IMR-90 (cell line): Measurements from ENCODE around the gene EPS15. TPM values are rescaled to one million over a fixed set of nuclear protein-coding genes. Genes with fewer than 3 reads are reported as not detected.

Source experiments
- ATAC-seq: fragments of 200-7000 bp; cut with Tn5 transposase; 2 replicates; pipeline ENCODE4 v1.9.1; 2020; ENCODE audit warnings: low read depth, mild to moderate bottlenecking, moderate library complexity
- BruUV-seq: library from RNA; stranded (reverse); fragments of 400-500 nt; replicated peaks from 2 replicates; lab custom pipeline; 2021; lab: Mats Ljungman, UMichigan
- CTCF ChIA-PET: fragments of 300-600 bp; formaldehyde crosslinking; extraction: SDS; loops from one replicate; lab custom pipeline; 2021; ENCODE audit warnings: antibody characterized with exemption; lab: Yijun Ruan, JAX
- POLR2A ChIA-PET: fragments of 300-600 bp; sonication (Branson Sonifier 250); formaldehyde crosslinking; loops from one replicate; lab custom pipeline; 2022; ENCODE audit warnings: antibody characterized with exemption; ENCODE audit not compliant: unreplicated experiment; lab: Charles Lee
- DNase-seq: peaks from one replicate; pipeline ENCODE4 v3.0.0; 2013
- H2AFZ ChIP-seq: replicated peaks from 2 replicates; pipeline ENCODE3; 2013; ENCODE audit warnings: low read length, mild to moderate bottlenecking; ENCODE audit not compliant: poor library complexity
- H2AK5ac ChIP-seq: 2 replicates; pipeline ENCODE4 v1.6.1; 2013; ENCODE audit warnings: low read depth, low read length, inconsistent platforms
- H2AK9ac ChIP-seq: replicated peaks from 2 replicates; pipeline ENCODE3; 2013; ENCODE audit warnings: mild to moderate bottlenecking, low read depth, low read length, moderate library complexity; ENCODE audit not compliant: poor library complexity
- H2BK120ac ChIP-seq: 2 replicates; pipeline ENCODE4 v1.6.1; 2013; ENCODE audit warnings: low read depth, low read length, inconsistent platforms
- H2BK15ac ChIP-seq: 3 replicates; pipeline ENCODE4 v1.6.1; 2013; ENCODE audit warnings: low read depth, low read length, inconsistent platforms
- H2BK20ac ChIP-seq: 2 replicates; pipeline ENCODE4 v1.6.1; 2013; ENCODE audit warnings: low read depth, mild to moderate bottlenecking, inconsistent platforms, low read length, moderate library complexity
- H2BK5ac ChIP-seq: 2 replicates; pipeline ENCODE4 v1.6.1; 2013; ENCODE audit warnings: mild to moderate bottlenecking, low read depth, low read length, inconsistent platforms; ENCODE audit not compliant: poor library complexity, severe bottlenecking
- H3K14ac ChIP-seq: replicated peaks from 2 replicates; pipeline ENCODE4 v1.6.1; 2013; ENCODE audit warnings: low read depth, low read length, inconsistent platforms
- H3K18ac ChIP-seq: 2 replicates; pipeline ENCODE4 v1.6.1; 2013; ENCODE audit warnings: low read depth, low read length, control low read depth
- H3K23ac ChIP-seq: 2 replicates; pipeline ENCODE4 v1.6.1; 2013; ENCODE audit warnings: low read depth, low read length, inconsistent platforms
- H3K27ac ChIP-seq: 2 replicates; pipeline ENCODE4 v1.5.1; 2013; ENCODE audit warnings: mild to moderate bottlenecking, control low read depth, low read length; ENCODE audit not compliant: insufficient read depth
- H3K27me3 ChIP-seq: 2 replicates; pipeline ENCODE4 v1.6.1; 2013; ENCODE audit warnings: low read length; ENCODE audit not compliant: control insufficient read depth, insufficient read depth
- H3K36me3 ChIP-seq: 2 replicates; pipeline ENCODE4 v1.6.1; 2013; ENCODE audit warnings: low read length, mixed read lengths; ENCODE audit not compliant: control insufficient read depth, insufficient read depth
- H3K4ac ChIP-seq: 2 replicates; pipeline ENCODE4 v1.6.1; 2013; ENCODE audit warnings: low read depth, low read length, inconsistent platforms
- H3K4me1 ChIP-seq: 2 replicates; pipeline ENCODE4 v1.6.1; 2013; ENCODE audit warnings: low read length, mixed read lengths; ENCODE audit not compliant: control insufficient read depth, insufficient read depth
- H3K4me2 ChIP-seq: 2 replicates; pipeline ENCODE4 v1.6.1; 2013; ENCODE audit warnings: low read depth, mild to moderate bottlenecking, control low read depth, low read length, moderate library complexity
- H3K4me3 ChIP-seq: 2 replicates; pipeline ENCODE4 v1.5.1; 2013; ENCODE audit warnings: low read depth, mild to moderate bottlenecking, control low read depth, low read length, moderate library complexity; ENCODE audit not compliant: insufficient read depth
- H3K56ac ChIP-seq: 2 replicates; pipeline ENCODE4 v1.6.1; 2013; ENCODE audit warnings: low read length, inconsistent platforms; ENCODE audit not compliant: insufficient read depth; ENCODE audit errors: extremely low read depth
- H3K79me1 ChIP-seq, 2 experiments: 2 replicates each; pipeline ENCODE4 v1.6.1; 2013; ENCODE audit warnings: low read length in 2 of 2, inconsistent platforms in 1 of 2, low read depth in 1 of 2
- H3K9ac ChIP-seq: 2 replicates; pipeline ENCODE4 v1.6.1; 2013; ENCODE audit warnings: low read depth, low read length, control low read depth
- H3K9me1 ChIP-seq: 2 replicates; pipeline ENCODE4 v1.6.1; 2013; ENCODE audit warnings: low read length, inconsistent platforms; ENCODE audit not compliant: insufficient read depth
- H3K9me3 ChIP-seq: 2 replicates; pipeline ENCODE4 v1.6.1; 2013; ENCODE audit warnings: low read length; ENCODE audit not compliant: control insufficient read depth, insufficient read depth
- H4K20me1 ChIP-seq: 2 replicates; pipeline ENCODE4 v1.6.1; 2013; ENCODE audit warnings: low read length, inconsistent platforms; ENCODE audit not compliant: insufficient read depth
- H4K5ac ChIP-seq: 2 replicates; pipeline ENCODE4 v1.6.1; 2013; ENCODE audit warnings: mild to moderate bottlenecking, low read depth, low read length, control low read depth
- H4K8ac ChIP-seq, 2 experiments: 2 replicates each; pipeline ENCODE4 v1.6.1; 2013; ENCODE audit warnings: low read depth in 2 of 2, low read length in 2 of 2, control low read depth in 1 of 2, inconsistent platforms in 1 of 2
- H4K91ac ChIP-seq: 2 replicates; pipeline ENCODE4 v1.6.1; 2013; ENCODE audit warnings: low read depth, low read length, inconsistent platforms; ENCODE audit not compliant: insufficient read depth
- CEBPB ChIP-seq: IDR thresholded peaks from 2 replicates; pipeline ENCODE4 v1.6.1; 2012; ENCODE audit warnings: low read depth, low read length, improper control_type of control experiment
- MAFK ChIP-seq: IDR thresholded peaks from 2 replicates; pipeline ENCODE4 v1.6.1; 2012; ENCODE audit warnings: low read depth, low read length, improper control_type of control experiment
- MAZ ChIP-seq: IDR thresholded peaks from 2 replicates; pipeline ENCODE4 v1.6.1; 2012; ENCODE audit warnings: low read depth, mild to moderate bottlenecking, low read length, improper control_type of control experiment, moderate library complexity, borderline replicate concordance
- RAD21 ChIP-seq: IDR thresholded peaks from 2 replicates; pipeline ENCODE4 v1.6.1; 2012; ENCODE audit warnings: low read length, improper control_type of control experiment
- RCOR1 ChIP-seq: IDR thresholded peaks from 2 replicates; pipeline ENCODE4 v1.6.1; 2012; ENCODE audit warnings: mild to moderate bottlenecking, low read length, improper control_type of control experiment; ENCODE audit not compliant: insufficient replicate concordance
- WGBS, 2 experiments: methylation state at CpG; one replicate each; pipeline versions ENCODE4 v1.1.5 to v1.1.7; 2013; ENCODE audit warnings: missing lambda C conversion rate in 2 of 2; ENCODE audit not compliant: insufficient read length in 1 of 2; ENCODE audit errors: extremely low coverage in 2 of 2; 5-methylcytosine and 5-hydroxymethylcytosine counted together
- dilution Hi-C: fragments of 300-500 bp; cut with HindIII; formaldehyde crosslinking; loops from one replicate; pipeline ENCODE4 v1.14.3; 2018; ENCODE audit warnings: low sequenced_read_pairs; ENCODE audit not compliant: unreplicated experiment
- in situ Hi-C: fragments of 300-500 bp; cut with MboI; formaldehyde crosslinking; loops from 3 replicates; pipeline ENCODE4 v1.14.3; 2019; ENCODE audit warnings: low sequenced_read_pairs, inconsistent platforms, mixed read lengths
- intact Hi-C: fragments of 100-400 bp; cut with micrococcal nuclease; formaldehyde crosslinking; loops from 2 replicates; pipeline ENCODE4 v1.10.0; 2022
- polyA plus RNA-seq, 3 experiments: library from polyadenylated mRNA; depleted of rRNA; stranded (reverse); fragments of >200 nt; gene quantifications; 2 replicates each; pipeline ENCODE4 v1.2.3, GENCODE V29; 2012; ENCODE audit warnings: low replicate concordance in 1 of 3
- total RNA-seq: library from RNA; depleted of rRNA; stranded (reverse); fragments of >200 nt; gene quantifications from 2 replicates; pipeline ENCODE4 v1.2.3, GENCODE V29; 2012
- TF ChIP-seq, protein P1 (sequence below): fragments of 150-350 bp; IDR thresholded peaks from 2 replicates; pipeline ENCODE4 v1.6.1; 2016; ENCODE audit warnings: low read depth, mild to moderate bottlenecking, low read length, moderate library complexity, borderline replicate concordance

The EPS15 gene
- total and polyA plus RNA-seq, 2 of the 4 experiments (the other 2 are of a cell fraction), result 17.6 to 38.0 TPM

DNA sequence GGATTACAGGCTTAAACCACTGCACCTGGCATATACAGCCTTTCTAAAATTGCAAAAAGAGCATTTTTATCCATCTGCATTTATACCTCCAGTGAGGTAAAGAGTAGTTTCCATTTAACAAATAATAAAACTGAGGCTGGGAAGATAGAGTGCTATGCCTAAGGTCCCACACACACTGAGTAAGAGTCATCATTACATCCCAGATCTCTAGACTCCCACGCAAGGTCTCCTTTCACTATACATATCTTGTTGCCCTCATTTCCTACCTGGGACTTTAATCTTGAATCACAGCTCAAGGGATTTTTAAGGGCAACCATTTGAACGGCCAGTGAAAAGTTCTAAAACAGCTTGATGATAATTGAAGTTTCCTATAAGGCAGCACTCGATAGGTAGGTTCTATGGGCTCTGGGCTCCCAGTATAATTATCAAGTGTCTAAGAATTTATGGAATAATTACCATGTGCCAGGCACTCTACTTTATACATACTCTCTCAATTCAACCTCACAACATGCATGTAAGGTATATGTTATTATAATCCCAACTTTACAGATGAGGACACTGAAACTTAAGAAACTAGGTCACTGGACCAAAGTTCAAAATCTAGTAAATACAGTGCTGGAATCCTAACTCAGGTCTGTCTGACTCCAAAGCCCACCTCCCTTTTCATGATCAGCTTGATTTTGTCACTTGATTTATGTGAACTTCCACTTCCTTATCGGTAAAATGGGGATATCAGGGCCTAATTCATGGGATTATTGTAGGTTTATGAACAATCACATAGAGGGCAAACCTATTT is 23.3 kb upstream of the EPS15 start:
- dilution Hi-C loops, result no loop called here
- in situ Hi-C loops, result no loop called here
- Histone ChIP-seq H3K4me2 (no peak overlapping the region), H3K4me3 (no peak overlapping the region), H3K4me1 (no peaks in the 10 kb centered on the region), H3K4ac (no peak overlapping the region), H4K8ac (no peak overlapping the region), H3K18ac (no peak overlapping the region), H3K23ac (no peak overlapping the region), H3K79me1 (no peaks in the 10 kb centered on the region), H3K9me3 (no peaks in the 10 kb centered on the region), H2BK20ac (no peak overlapping the region), H2AK5ac (no peak overlapping the region), H3K14ac (no peak overlapping the region), H3K9me1 (no peaks in the 10 kb centered on the region), H2BK15ac (no peak overlapping the region), H4K5ac (no peak overlapping the region), H4K91ac (no peak overlapping the region), H2BK5ac (no peak overlapping the region), H4K20me1 (no peaks in the 10 kb centered on the region), H3K9ac (no peak overlapping the region), H2AFZ (no peak overlapping the region), H2AK9ac (no peak overlapping the region), H2BK120ac (no peak overlapping the region), H3K27me3 (no peaks in the 10 kb centered on the region), H3K27ac (no peak overlapping the region), H3K56ac (no peak overlapping the region), H3K36me3 (no peaks in the 10 kb centered on the region)
- intact Hi-C loops, result no loop called here
- BruUV-seq, result no TSS peak
- no CpG with 5 or more reads among the region's 4 CpGs for WGBS, 2 experiments
- no peak for ATAC-seq
- ChIA-PET POLR2A (no interaction called here), CTCF (no interaction called here)
- no peak for TF ChIP-seq CEBPB
- TF ChIP-seq RAD21, result no peak
- TF ChIP-seq MAZ, result no peak
- TF ChIP-seq RCOR1, result no peak
- TF ChIP-seq, protein P1, sequence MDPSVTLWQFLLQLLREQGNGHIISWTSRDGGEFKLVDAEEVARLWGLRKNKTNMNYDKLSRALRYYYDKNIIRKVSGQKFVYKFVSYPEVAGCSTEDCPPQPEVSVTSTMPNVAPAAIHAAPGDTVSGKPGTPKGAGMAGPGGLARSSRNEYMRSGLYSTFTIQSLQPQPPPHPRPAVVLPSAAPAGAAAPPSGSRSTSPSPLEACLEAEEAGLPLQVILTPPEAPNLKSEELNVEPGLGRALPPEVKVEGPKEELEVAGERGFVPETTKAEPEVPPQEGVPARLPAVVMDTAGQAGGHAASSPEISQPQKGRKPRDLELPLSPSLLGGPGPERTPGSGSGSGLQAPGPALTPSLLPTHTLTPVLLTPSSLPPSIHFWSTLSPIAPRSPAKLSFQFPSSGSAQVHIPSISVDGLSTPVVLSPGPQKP, result no peak
- TF ChIP-seq MAFK, result no peak
- no peak for DNase-seq
